NCI-H187 treated with DMSO at 0.1 percent for 48 hours (cell line): ENCODE measurements around the gene PLCB1.

Experiments
- DNase-seq: peaks from one replicate; lab custom pipeline; 2025; lab: John Stamatoyannopoulos, UW

The PLCB1 gene

GRCh38 chr20:8212286-8212685 is 80.2 kb downstream of the PLCB1 start:
- DNase-seq: no peak

GRCh38 chr20:8213270-8213669 is 81.2 kb downstream of the PLCB1 start:
- no peak for DNase-seq

GRCh38 chr20:8213831-8214587 is 81.9 kb downstream of the PLCB1 start:
- no peak for DNase-seq

GRCh38 chr20:8215361-8215781 is 83.3 kb downstream of the PLCB1 start:
- no peak for DNase-seq

GRCh38 chr20:8216375-8217200 is 84.5 kb downstream of the PLCB1 start:
- no peak for DNase-seq

- no peak for DNase-seq
Observed at GRCh38 chr20:8218861-8219260, 86.8 kb downstream of the PLCB1 start.

- no peak for DNase-seq
Observed at GRCh38 chr20:8219403-8219802, 87.3 kb downstream of the PLCB1 start.

- DNase-seq: no peak
Observed at GRCh38 chr20:8220716-8221115, 88.7 kb downstream of the PLCB1 start.

- DNase-seq: no peak
Observed at GRCh38 chr20:8221887-8222419, 89.9 kb downstream of the PLCB1 start.

- no peak for DNase-seq
Observed at GRCh38 chr20:8223091-8223870, 91.2 kb downstream of the PLCB1 start.

- DNase-seq: no peak
Observed at GRCh38 chr20:8225658-8226057, 93.6 kb downstream of the PLCB1 start.

- DNase-seq: no peak
Observed at GRCh38 chr20:8226106-8226505, 94.0 kb downstream of the PLCB1 start.

- DNase-seq: no peak
Observed at GRCh38 chr20:8227293-8227692, 95.2 kb downstream of the PLCB1 start.

- DNase-seq: no peak
Observed at GRCh38 chr20:8228315-8228714, 96.2 kb downstream of the PLCB1 start.

GRCh38 chr20:8229090-8229489 is 97.0 kb downstream of the PLCB1 start:
- DNase-seq: no peak

- no peak for DNase-seq
Observed at GRCh38 chr20:8231038-8231437, 99.0 kb downstream of the PLCB1 start.

GRCh38 chr20:8232332-8232731 is 100.3 kb downstream of the PLCB1 start:
- no peak for DNase-seq

GRCh38 chr20:8234580-8234979 is 102.5 kb downstream of the PLCB1 start:
- no peak for DNase-seq

GRCh38 chr20:8242066-8242465 is 110.0 kb downstream of the PLCB1 start:
- DNase-seq: no peak

GRCh38 chr20:8242827-8243724 is 111.0 kb downstream of the PLCB1 start:
- DNase-seq: no peak

- DNase-seq: no peak
Observed at GRCh38 chr20:8244637-8245036, 112.6 kb downstream of the PLCB1 start.
